ENCODE measurements around the gene ASH1L. TPM values are rescaled to one million over a fixed set of nuclear protein-coding genes. Genes with fewer than 3 reads are reported as not detected.

ASH1L gene
- total RNA-seq, 3 donors from 2014 or later: 83.2 to 103 (median 85.6) TPM

GRCh38 chr1:155529929-155530328 lies 32.7 kb downstream of the ASH1L start:
- Histone ChIP-seq H3K36me3 (no peaks in the 10 kb centered on the region), H3K4me1 (no peaks in the 10 kb centered on the region), H3K4me3 (no peak overlapping the region), H3K9me3 (no peaks in the 10 kb centered on the region), H3K27me3 (no peaks in the 10 kb centered on the region), H3K27ac (no peak overlapping the region)
- TF ChIP-seq CTCF (IDR thresholded peaks at IDR 0.05) (no peak), POLR2AphosphoS5 (IDR thresholded peaks at IDR 0.05) (no peak), POLR2A (IDR thresholded peaks at IDR 0.05) (no peak)
- no peak for DNase-seq (ENCODE audit: low spot score in 2 of 2)
- intact Hi-C loops (cut with DNase I; ENCODE audit: low total_unique reads): no loop called here

- intact Hi-C loops (cut with DNase I; ENCODE audit: low total_unique reads): no loop called here
- Histone ChIP-seq H3K36me3 (no peaks in the 10 kb centered on the region), H3K9me3 (no peaks in the 10 kb centered on the region), H3K27me3 (no peaks in the 10 kb centered on the region), H3K4me1 (no peaks in the 10 kb centered on the region), H3K27ac (no peak overlapping the region), H3K4me3 (no peak overlapping the region)
- no peak for TF ChIP-seq POLR2AphosphoS5 (IDR thresholded peaks at IDR 0.05)
- TF ChIP-seq CTCF (IDR thresholded peaks at IDR 0.05): no peak
- TF ChIP-seq POLR2A (IDR thresholded peaks at IDR 0.05): no peak
- no peak for DNase-seq (ENCODE audit: low spot score in 2 of 2)
Measured at GRCh38 chr1:155529109-155529508, 33.5 kb downstream of the ASH1L start.

GRCh38 chr1:155527677-155528076 lies 34.9 kb downstream of the ASH1L start:
- TF ChIP-seq POLR2AphosphoS5 (IDR thresholded peaks at IDR 0.05) (no peak), POLR2A (IDR thresholded peaks at IDR 0.05) (no peak), CTCF (IDR thresholded peaks at IDR 0.05) (no peak)
- H3K9me3 ChIP-seq: no peaks in the 10 kb centered on the region
- DNase-seq (ENCODE audit: low spot score in 2 of 2): no peak
- H3K4me1 ChIP-seq: no peaks in the 10 kb centered on the region
- no peak overlapping the region for H3K4me3 ChIP-seq
- intact Hi-C loops (cut with DNase I; ENCODE audit: low total_unique reads): no loop called here
- H3K36me3 ChIP-seq: no peaks in the 10 kb centered on the region
- no peaks in the 10 kb centered on the region for H3K27me3 ChIP-seq
- no peak overlapping the region for H3K27ac ChIP-seq

GRCh38 chr1:155526356-155526755 lies 36.2 kb downstream of the ASH1L start:
- H3K4me1 ChIP-seq: no peaks in the 10 kb centered on the region
- H3K36me3 ChIP-seq: no peaks in the 10 kb centered on the region
- intact Hi-C loops (cut with DNase I; ENCODE audit: low total_unique reads): no loop called here
- DNase-seq (ENCODE audit: low spot score in 2 of 2): no peak
- H3K9me3 ChIP-seq: no peaks in the 10 kb centered on the region
- no peaks in the 10 kb centered on the region for H3K27me3 ChIP-seq
- no peak overlapping the region for H3K4me3 ChIP-seq
- TF ChIP-seq POLR2AphosphoS5 (IDR thresholded peaks at IDR 0.05) (no peak), POLR2A (IDR thresholded peaks at IDR 0.05) (no peak), CTCF (IDR thresholded peaks at IDR 0.05) (no peak)
- no peak overlapping the region for H3K27ac ChIP-seq

GRCh38 chr1:155522069-155522468 lies 40.5 kb downstream of the ASH1L start:
- DNase-seq (ENCODE audit: low spot score in 2 of 2): no peak
- Histone ChIP-seq H3K27me3 (no peaks in the 10 kb centered on the region), H3K9me3 (no peaks in the 10 kb centered on the region), H3K4me1 (no peaks in the 10 kb centered on the region), H3K4me3 (no peak overlapping the region), H3K36me3 (no peaks in the 10 kb centered on the region), H3K27ac (no peak overlapping the region)
- TF ChIP-seq CTCF (IDR thresholded peaks at IDR 0.05): no peak
- TF ChIP-seq POLR2A (IDR thresholded peaks at IDR 0.05): no peak
- no peak for TF ChIP-seq POLR2AphosphoS5 (IDR thresholded peaks at IDR 0.05)
- intact Hi-C loops (cut with DNase I; ENCODE audit: low total_unique reads): no loop called here

All from breast epithelium (tissue), 4 donors.